ENCODE data around the gene UNC80.

The UNC80 gene

GRCh38 chr2:209985874-209986273 is 214.2 kb downstream of the UNC80 start:
- no peaks in the 10 kb centered on the region for H3F3A ChIP-seq (ENCODE audit: insufficient read depth)
- TF ChIP-seq EZH2phosphoT487 (conservative IDR thresholded peaks at IDR 0.05; ENCODE audit: low read length) (no peak), CTCF (IDR thresholded peaks at IDR 0.05; ENCODE audit: insufficient read depth, low read length, poor library complexity, severe bottlenecking) (no peak)
- no peak overlapping the region for H3K4me2 ChIP-seq (ENCODE audit: low read depth, low read length, poor library complexity, severe bottlenecking)
- no peak overlapping the region for H3K27ac ChIP-seq (ENCODE audit: low read depth, low read length)
- no peaks in the 10 kb centered on the region for H3K79me2 ChIP-seq (ENCODE audit: insufficient read depth, low read length)
- no peak overlapping the region for H2AFZ ChIP-seq (ENCODE audit: low read depth, low read length, severe bottlenecking)
- H3K9ac ChIP-seq (ENCODE audit: low read length), result no peak overlapping the region
- H3K9me3 ChIP-seq (ENCODE audit: insufficient read depth, low read length), result no peaks in the 10 kb centered on the region
- no peak overlapping the region for H3K4me3 ChIP-seq (ENCODE audit: insufficient read depth, low read length, poor library complexity, severe bottlenecking)
- no peaks in the 10 kb centered on the region for H3K36me3 ChIP-seq (ENCODE audit: low read length)
- H4K20me1 ChIP-seq (ENCODE audit: low read depth, low read length), result no peaks in the 10 kb centered on the region
- H3K27me3 ChIP-seq (ENCODE audit: low read length), result no peaks in the 10 kb centered on the region
- H3K9me2 ChIP-seq (replicated peaks; ENCODE audit: insufficient read depth, low read length), result no peaks in the 10 kb centered on the region

- Histone ChIP-seq H3K79me2 (ENCODE audit: insufficient read depth, low read length) (no peaks in the 10 kb centered on the region), H3K9me2 (replicated peaks; ENCODE audit: insufficient read depth, low read length) (no peaks in the 10 kb centered on the region), H3K9me3 (ENCODE audit: insufficient read depth, low read length) (no peaks in the 10 kb centered on the region), H4K20me1 (ENCODE audit: low read depth, low read length) (no peaks in the 10 kb centered on the region), H3K27me3 (ENCODE audit: low read length) (no peaks in the 10 kb centered on the region), H3K4me2 (ENCODE audit: low read depth, low read length, poor library complexity, severe bottlenecking) (no peak overlapping the region), H3K9ac (ENCODE audit: low read length) (no peak overlapping the region), H3K27ac (ENCODE audit: low read depth, low read length) (no peak overlapping the region), H3K36me3 (ENCODE audit: low read length) (no peaks in the 10 kb centered on the region), H2AFZ (ENCODE audit: low read depth, low read length, severe bottlenecking) (no peak overlapping the region), H3K4me3 (ENCODE audit: insufficient read depth, low read length, poor library complexity, severe bottlenecking) (no peak overlapping the region), H3F3A (ENCODE audit: insufficient read depth) (no peaks in the 10 kb centered on the region)
- TF ChIP-seq CTCF (IDR thresholded peaks at IDR 0.05; ENCODE audit: insufficient read depth, low read length, poor library complexity, severe bottlenecking) (no peak), EZH2phosphoT487 (conservative IDR thresholded peaks at IDR 0.05; ENCODE audit: low read length) (no peak)
These were observed 214.8 kb downstream of the UNC80 start for GRCh38 chr2:209986415-209986814.

- Histone ChIP-seq H3K9ac (ENCODE audit: low read length) (no peak overlapping the region), H2AFZ (ENCODE audit: low read depth, low read length, severe bottlenecking) (no peak overlapping the region), H3K9me2 (replicated peaks; ENCODE audit: insufficient read depth, low read length) (no peaks in the 10 kb centered on the region), H3K4me2 (ENCODE audit: low read depth, low read length, poor library complexity, severe bottlenecking) (no peak overlapping the region), H3K9me3 (ENCODE audit: insufficient read depth, low read length) (no peaks in the 10 kb centered on the region), H3K36me3 (ENCODE audit: low read length) (no peaks in the 10 kb centered on the region), H3F3A (ENCODE audit: insufficient read depth) (no peaks in the 10 kb centered on the region), H4K20me1 (ENCODE audit: low read depth, low read length) (no peaks in the 10 kb centered on the region), H3K79me2 (ENCODE audit: insufficient read depth, low read length) (no peaks in the 10 kb centered on the region), H3K27ac (ENCODE audit: low read depth, low read length) (no peak overlapping the region), H3K4me3 (ENCODE audit: insufficient read depth, low read length, poor library complexity, severe bottlenecking) (no peak overlapping the region), H3K27me3 (ENCODE audit: low read length) (no peaks in the 10 kb centered on the region)
- TF ChIP-seq CTCF (IDR thresholded peaks at IDR 0.05; ENCODE audit: insufficient read depth, low read length, poor library complexity, severe bottlenecking), result no peak
- TF ChIP-seq EZH2phosphoT487 (conservative IDR thresholded peaks at IDR 0.05; ENCODE audit: low read length), result no peak
These were observed 216.4 kb downstream of the UNC80 start for GRCh38 chr2:209988010-209988409.

Data from SU-DHL-6 (cell line).